ENCODE data around the gene SMCO1.
"Not testable (repeated sequence)": the region's sequence is repeated elsewhere in the genome, so short reads cannot be mapped to it uniquely, and the experiment has no call there.

Gene SMCO1, protein sequence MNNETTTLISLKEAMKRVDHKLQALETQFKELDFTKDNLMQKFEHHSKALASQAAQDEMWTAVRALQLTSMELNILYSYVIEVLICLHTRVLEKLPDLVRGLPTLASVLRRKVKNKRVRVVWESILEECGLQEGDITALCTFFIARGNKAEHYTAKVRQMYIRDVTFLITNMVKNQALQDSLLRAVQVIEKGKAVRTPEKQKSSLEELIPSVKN

DNA sequence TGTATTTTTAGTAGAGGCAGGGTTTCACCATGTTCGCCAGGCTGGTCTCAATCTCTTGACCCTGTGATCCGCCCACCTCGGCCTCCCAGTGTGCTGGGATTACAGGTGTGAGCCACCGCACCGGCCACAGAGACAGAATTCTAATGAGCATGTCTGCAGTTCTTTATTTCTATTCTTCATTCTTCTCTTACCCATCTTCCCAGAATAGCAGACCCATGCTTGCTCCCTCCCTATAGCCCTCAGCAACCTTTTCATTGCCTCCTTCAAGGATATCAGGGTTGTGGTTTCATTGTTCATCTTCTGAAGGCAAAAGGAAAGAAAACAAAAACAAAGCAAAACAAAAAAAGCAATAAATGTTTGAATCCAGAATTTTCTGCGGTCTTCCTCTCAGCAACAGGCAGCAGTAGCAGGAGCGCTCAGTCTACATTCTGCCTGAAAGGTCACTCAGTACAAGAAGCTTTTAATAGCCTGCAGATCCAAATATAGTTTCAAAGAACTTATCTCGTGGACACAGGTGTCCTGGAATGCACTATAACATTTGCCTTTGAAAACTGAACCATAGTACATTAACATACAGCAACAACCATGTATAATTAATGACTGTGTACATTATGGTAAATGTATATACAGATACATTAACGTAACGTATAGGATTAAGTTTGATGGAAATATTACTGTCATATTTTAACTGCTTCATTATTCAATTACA is at the start of gene SMCO1:
Gene SMCO1, minus strand, starts transcription at position 434 of the 709 bp plus-strand sequence. Its CDS starts 137 bp downstream, at position 297.
- DNase-seq = no peak

DNA sequence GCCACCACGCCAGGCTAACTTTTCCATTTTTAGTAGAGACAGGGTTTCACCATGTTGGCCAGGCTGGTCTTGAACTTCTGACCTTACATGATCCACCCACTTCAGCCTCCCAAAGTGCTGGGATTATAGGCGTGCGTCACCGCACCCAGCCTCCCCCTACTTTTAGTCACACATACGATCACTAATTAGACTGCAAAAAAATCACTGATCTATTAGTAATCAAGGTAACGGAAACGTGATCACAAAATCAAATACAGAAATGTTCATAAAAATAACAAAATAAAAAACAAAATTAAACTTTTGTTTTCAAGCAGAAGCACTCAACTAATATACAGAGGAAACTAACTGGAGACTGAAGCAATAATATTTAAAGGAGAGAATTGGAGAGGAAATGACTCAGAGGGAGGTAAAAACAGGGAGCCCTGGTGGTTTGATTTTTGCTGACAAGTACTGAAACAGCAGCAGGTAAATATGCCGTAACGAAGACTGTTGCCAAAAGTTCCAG is 48.6 kb upstream of the SMCO1 start:
- DNase-seq = no peak

DNA sequence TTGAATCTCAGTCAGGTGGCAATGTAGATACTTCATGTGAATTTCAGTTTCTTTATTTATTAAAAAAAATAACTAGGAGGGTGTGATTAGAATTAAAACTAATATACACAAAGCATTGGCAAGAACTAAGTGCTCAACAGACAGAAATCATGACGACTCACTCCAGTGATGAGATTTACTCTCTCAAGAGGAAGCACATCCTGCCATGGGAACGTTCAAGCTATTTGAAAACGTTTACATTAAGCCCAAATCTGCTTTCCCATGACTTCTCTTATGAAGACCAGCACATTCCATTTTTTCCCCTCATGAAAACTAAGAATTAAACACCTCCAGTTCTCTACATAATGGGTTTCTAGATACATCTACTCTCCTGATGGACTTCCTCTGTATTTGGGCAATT is 44.7 kb upstream of the SMCO1 start:
- no peak for DNase-seq

DNA sequence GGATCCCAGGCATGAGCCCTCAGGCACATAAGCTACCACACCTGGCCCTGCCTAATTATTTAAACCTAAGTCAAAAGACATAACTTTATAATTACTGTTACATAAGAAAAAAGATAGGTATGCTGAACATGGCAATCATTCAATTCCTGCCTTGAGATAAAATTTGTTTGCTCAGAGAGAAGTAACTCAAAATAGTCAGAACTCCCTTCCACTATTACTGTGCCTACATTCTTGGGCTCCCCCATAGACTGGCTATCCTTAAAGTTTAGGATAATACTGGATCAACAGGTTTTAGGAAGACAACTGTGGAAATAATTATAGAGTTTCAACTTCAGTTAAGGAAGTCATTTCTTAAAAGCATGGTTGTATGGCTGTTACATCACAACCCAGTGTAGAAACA is 43.3 kb upstream of the SMCO1 start:
- no peak for DNase-seq

DNA sequence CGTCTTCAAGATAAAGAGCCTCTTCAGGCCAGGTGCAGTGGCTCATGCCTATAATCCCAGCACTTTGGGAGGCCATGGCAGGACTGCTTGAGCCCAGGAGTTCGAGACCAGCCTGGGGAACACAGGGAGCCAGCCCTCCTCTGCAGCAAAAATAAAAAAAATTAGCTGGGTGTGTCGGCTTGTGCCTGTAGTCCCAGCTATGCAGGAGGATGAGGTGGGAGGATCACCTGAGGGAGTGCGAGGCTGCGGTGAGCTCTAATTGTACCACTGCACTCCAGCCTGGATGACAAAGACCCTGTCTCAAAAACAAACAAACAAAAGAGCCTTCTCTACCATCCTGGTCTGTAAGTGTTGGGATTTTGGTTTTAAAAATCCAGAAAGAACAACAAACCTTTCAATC is 42.1 kb upstream of the SMCO1 start:
- no peak for DNase-seq

DNA sequence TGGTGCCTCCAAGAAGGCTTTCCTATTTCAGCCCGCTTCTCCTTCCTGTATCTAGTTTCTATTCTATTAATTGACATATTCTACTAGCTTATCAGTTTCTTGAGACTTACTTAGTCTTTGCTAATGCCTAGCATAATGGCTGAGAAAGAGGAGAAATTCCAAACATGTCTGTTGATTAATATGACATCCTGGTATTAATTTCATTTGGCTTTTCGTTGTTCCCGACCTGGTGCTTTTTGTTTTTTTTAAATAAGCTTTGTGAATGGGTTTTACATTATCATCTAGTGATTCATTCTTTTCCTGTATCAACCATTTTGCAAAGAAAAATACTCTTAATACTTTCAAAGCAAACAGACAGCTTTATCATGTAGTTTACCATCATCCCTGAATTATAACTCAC is 40.1 kb upstream of the SMCO1 start:
- DNase-seq = no peak

DNA sequence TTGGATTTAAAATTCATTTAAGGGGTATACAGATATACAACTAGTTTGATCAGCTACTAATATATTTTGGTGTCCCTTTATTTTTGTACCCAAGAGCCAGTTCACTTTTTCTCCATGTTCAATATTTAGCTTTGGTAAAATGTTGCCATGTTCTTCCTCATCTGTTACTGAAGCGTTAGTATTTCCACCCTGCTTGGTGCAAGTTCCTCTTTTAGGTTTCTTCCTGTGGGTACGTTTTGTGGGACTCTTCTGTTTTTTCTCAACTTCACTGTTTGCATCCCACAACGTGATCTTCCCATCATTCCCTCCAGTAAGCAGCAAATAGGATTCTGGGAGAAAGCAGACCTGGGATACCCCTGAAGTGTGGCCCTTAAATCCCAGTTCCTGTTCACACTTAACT is 39.1 kb upstream of the SMCO1 start:
- DNase-seq = peak; percentile 80

DNA sequence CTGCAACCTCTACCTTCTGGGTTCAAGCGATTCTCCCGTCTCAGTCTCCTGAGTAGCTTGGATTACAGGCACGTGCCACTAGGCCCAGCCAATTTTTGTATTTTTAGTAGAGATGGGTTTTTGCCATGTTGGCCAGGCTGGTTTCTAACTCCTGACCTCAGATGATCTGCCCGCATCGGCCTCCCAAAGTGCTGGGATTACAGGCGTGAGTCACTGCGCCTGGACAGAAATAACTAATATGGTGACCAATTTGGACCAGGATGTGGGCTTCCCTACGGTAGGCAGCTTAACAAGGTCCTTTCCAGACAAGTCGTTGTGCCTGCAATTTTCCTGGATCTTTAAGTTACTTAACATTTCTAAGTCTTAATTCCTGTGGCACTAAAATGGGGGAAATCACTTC is 38.4 kb upstream of the SMCO1 start:
- no peak for DNase-seq

DNA sequence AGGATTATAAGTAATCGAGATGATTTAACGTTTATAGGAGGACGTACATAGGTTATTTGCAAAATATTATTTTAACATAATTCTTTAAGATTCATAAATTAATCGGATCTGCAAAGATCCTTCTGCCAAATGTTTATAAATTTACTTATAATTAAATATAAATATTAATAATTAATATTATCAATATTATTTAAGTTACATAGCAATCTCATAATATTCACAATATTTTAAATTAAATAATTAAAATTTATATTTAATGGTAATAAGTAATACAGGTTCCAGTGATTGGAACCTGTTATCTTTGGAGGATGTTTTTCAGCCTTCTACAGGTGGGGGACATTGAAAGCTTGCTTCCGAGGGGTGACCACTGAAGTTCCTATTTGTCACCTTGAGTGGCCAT is 37.1 kb upstream of the SMCO1 start:
- no peak for DNase-seq

DNA sequence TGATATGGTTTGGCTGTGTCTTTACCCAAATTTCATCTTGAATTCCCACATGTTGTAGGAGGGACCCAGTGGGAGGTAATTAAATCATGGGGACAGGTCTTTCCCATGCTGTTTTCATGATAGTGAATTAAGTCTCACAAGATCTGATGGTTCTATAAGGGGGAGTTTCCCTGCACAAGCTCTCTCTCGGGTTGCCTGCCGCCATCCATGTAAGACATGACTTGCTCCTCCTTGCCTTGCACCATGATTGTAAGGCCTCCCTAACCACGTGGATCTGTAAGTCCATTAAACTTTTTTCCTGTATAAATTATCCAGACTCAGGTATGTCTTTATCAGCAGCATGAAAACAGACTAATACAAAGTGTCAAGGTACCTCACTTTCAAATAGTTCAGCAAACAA is 35.0 kb upstream of the SMCO1 start:
- not testable (repeated sequence) for DNase-seq

DNA sequence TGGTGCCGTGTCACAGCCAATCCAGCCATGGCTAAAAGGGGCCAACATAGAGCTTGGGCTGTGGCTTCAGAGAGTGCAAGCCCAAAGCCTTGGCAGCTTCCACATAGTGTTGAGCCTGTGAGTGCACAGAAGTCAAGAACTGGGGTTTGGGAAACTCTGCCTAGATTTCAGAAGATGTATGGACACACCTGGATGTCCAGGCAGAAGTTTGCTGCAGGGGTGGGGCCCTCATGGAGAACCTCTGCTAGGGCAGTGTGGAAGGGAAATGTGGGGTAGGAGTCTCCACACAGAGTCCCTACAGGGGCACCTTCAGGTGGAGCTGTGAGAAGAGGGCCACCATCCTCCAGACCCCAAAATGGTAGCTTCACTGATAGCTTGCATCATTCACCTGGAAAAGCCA is 34.2 kb upstream of the SMCO1 start:
- not testable (repeated sequence) for DNase-seq

DNA sequence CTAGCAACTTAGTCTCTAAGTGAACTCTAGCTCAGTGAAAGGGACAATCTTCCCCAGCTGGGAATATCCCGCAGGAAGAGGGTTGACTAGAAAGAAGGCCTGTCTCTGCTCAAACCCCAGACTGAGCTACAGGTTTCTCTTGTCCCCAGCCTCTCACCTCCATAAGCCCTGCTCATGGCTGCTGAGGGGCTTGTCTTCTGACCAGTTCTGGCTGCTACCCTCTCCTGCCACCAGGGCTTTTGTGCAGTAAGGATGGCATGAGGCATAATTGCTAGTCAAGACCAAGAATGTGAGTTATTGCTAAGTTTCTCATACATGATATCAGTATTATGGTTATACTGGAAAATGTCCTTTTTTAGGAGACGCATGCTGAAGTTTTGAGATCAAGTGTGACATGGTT is 31.9 kb upstream of the SMCO1 start:
- no peak for DNase-seq

DNA sequence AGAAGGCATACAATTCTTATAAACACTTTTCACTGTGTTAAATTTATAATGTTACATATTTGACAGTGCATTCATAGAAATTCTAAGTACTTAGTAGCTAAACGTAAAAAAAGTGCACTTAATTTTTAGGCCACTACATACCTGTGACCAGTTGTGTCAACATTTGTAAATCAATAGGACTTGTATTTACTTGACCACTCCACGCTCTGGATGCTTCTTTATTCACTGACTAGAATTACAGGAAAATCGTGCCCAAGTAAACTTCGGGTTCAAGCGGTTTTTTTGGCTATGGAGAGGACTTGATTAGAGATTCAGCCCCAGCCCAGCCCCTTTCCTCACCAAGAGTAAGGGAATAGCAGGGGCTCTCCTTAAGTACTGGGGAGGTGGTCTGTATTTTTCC is 31.4 kb upstream of the SMCO1 start:
- DNase-seq = no peak

DNA sequence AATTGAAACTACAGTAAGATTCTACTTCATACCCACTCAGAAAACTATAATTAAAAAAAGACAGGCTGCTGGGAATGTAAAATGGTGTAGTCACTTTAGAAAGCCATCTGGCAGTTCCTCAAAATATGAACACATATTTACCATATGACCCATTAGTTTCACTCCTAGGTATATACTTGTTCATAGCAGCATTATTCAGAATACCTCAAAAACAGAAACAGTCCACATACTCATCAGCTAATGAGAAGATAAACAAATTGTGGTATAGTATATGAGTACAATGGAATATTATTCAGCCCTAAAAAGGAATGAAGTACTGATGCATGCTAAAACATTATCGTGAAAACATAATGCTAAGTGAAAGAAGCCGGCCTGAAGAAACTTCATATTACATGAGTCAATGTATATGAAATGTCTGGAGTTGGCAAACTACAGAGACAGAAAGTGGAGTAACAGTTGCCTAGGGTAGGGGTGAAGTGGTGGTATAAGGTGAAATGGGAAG is 29.4 kb upstream of the SMCO1 start:
- no peak for DNase-seq

DNA sequence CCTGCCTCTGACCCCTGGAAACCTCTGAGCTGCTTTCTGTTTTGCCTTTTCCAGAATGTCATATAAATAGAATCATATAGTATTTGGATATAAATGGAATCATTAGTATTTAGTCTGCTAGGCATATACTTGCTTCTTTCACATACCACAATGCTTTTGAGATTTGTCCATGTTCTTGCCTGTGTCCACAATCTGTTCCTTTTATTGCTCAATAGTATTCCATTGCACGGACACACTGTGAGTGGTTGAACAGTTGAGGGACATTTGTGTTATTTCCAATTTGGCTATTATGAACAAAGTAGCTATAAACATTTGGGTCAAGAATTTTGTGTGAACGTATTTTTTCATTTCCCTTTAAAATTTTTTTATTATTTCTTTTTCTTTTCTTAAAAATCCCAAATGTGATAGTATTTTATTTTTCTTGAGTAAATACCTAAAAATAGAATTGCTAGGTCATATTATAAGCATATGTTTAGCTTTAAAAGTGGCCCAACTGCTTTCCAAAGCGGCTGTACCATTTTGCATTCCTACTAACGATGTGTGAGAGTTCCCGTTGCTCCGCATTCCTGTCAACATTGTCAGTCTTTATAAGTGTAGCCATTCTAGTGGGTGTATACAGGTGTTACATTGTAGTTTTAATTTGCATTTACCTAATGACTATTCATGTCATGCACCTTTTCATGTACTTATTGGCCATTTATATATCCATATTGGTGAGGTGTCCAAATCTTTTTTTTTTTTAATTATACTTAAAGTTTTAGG is 26.7 kb upstream of the SMCO1 start:
- DNase-seq = no peak

DNA sequence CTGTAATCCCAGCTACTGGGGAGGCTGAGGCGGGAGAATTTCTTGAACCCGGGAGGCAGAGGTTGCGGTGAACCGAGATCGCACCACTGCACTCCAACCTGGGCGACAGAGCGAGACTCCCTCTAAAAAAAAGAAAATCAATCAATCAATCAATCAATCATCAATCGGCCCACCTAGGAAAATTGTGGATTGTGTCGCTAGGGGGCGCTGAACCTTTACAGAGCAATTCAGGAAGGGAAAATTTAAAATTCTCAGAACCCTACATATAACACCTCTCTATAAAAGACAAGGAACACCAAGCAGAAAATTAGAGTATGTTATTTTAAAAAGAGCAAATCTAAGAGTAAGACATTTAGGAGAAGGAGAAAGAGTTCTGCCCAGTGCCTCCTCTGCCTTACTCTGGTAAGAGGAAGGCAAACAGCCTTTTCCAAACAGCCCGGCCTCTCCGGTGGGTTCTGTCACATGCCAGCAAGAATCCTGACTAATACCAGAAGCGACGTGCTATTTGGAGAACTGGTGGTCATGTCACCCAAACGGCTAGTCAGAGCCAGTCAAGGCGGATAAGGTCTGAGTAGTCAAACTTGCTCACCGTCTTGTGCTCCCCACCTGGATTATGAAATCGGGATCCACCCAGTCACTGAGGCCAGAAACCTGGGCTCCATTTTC is 22.3 kb upstream of the SMCO1 start:
- peak; percentile 4 for DNase-seq

DNA sequence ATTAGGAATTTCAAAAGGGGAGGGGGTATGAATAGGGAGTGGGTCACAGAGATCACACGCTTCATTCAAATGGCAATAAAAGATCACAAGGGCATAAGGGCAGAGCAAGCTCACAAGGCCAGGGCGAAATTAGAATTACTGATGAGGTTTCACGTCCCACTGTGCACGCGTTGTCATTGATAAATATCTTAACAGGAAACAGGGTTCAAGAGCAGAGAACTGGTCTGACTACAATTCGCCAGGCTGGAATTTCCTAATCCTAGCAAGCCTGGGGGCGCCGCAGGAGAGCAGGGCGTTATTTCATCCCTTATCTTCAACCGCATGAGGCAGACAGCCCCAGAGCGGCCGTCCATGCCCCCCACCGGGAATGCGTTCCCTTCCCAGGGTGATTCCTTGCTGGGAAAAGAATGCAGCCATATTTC is 18.1 kb upstream of the SMCO1 start:
- DNase-seq = no peak

DNA sequence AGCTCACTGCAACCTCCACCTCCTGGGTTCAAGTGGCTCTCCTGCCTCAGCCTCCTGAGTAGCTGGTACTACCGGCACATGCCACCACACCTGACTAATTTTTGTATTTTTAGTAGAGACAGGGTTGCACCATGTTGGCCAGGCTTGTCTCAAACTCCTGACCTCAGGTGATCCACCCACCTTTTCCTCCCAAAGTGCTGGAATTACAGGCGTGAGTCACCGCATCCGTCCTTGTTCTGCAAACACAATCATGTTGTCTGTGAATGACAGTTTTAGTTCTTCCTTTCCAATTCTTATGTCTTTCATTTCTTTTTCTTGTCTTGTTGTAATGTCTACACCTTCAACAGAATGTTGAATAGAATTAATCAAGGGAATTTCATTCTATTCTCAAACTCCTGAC is 16.3 kb upstream of the SMCO1 start:
- no peak for DNase-seq

DNA sequence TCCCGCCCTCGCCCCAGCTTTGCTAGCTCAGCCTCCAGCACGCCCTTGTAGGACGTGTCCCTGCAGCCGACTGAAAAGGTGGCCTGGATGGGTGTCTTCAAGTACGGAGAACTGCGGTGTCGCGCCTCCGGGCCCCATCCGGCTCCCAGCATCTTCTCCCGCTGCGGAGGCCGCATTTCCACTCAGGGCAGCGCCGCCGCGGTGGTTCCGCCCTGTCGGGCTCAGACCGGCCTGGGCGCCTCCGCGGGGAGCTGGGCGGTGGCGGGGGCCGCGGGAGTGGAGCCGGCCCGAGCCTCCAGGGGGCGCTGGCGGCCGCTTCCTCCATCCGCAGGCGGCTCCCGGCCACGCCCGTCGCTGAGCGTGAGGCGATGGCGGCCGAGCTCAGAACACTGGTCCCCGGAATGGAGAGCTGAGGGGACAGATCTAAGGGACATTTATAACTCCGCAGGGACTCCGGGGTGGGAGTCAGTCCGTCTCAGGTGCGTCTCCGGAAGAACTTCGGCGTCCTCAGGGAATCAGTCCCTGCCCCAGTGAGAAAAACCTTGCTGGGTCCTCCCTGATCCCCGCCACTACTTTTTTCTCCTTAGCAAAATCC is 13.6 kb upstream of the SMCO1 start:
- DNase-seq = peak; percentile 50

DNA sequence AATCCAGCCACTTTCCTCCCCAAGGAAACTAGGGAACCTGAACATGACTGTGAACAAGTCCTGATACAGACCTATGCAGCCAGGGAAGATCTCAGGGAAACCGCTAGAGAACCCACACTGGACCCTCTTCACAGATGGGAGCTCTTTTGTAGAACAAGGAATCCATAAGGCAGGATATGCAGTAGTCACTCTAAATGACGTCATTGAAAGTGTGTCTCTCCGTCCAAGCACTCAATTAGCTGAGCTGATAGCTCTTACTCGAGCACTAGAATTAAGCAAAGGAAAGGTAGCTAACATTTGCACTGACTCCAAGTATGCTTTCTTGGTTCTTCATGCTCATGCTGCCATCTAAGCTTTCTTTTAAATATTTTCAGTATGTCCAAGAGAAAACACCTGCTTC is 10.0 kb upstream of the SMCO1 start:
- DNase-seq = no peak

DNA sequence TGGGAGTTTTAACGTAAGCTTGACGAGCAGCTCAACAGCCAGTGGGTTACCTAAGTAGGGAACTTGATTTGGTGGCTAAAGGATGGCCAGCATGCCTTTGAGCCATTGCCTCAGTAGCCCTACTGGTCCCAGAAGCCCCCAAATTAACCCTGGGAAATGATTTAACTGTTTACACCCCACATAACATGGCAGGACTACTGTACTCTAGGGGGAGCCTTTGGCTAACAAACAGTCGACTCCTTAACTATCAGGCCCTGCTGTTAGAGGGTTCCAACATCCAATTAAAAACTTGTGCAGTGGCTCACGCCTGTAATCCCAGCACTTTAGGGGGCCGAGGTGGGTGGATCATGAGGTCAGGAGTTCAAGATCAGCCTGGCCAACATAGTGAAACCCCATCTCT is 9.4 kb upstream of the SMCO1 start:
- DNase-seq = peak; percentile 8

DNA sequence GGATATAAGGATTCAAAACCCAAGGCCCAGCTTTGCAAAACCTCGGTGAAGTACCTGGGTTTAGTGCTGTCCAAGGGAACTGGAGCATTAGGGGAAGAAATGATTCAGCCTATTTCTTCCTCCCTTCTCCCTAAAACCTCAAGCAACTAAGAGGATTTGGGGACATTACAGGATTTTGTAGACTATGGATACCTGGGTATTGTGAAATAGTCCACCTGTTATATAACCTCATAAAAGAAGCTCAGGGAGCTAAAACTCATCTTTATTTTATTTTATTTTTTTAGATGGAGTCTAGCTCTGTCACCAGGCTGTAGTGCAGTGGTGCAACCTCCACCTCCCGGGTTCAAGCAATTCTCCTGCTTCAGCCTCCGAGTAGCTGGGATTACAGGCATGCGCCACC is 8.7 kb upstream of the SMCO1 start:
- DNase-seq = no peak

DNA sequence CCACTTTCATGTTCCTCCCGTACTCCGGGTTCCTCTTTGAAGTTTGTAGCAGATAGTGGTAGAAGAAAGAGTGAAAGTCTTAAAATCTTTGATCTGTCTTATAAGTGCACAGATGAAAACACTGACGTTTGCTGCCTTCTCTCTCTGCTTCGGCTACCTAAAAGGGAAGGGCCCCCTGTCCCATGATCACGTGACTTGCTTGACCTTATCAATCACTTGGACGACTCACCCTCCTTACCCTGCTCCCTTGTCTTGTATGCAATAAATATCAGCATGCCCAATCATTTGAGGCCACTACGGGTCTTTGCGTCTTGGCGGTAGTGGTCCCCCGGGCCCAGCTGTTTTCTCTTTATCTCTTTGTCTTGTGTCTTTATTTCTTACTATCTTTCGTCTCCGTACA is 6.1 kb upstream of the SMCO1 start:
- DNase-seq = not testable (repeated sequence)

Data from GF-D8 (cell line).